ENCODE data around the gene CBX4. TPM values are rescaled to one million over a fixed set of nuclear protein-coding genes. Genes with fewer than 3 reads are reported as not detected.

The CBX4 gene
- total and polyA plus RNA-seq, 2 experiments from 2014 or later = 1.4 to 4.6 TPM

GRCh38 chr17:79813297-79814126 lies 25.7 kb downstream of the CBX4 start:
- ATAC-seq (no peak), DNase-seq (ENCODE audit: low spot score) (no peak)
- no peak overlapping the region for H3K4me3 Mint-ChIP-seq
- H3K9me2 ChIP-seq (ENCODE audit: insufficient read depth) = no peaks in the 10 kb centered on the region
- no peak overlapping the region for H3K27ac Mint-ChIP-seq
- TF ChIP-seq ZNF114 (CRISPR knock-in tag; IDR thresholded peaks at IDR 0.05) (no peak), JUNB (IDR thresholded peaks at IDR 0.05; ENCODE audit: unreplicated experiment) (no peak), POLR2AphosphoS5 (IDR thresholded peaks at IDR 0.05; ENCODE audit: low read depth) (no peak), EZH2phosphoT487 (IDR thresholded peaks at IDR 0.05; ENCODE audit: unreplicated experiment) (no peak), ZNF331 (CRISPR knock-in tag; IDR thresholded peaks at IDR 0.05; ENCODE audit: low read depth) (no peak), REST (IDR thresholded peaks at IDR 0.05; ENCODE audit: unreplicated experiment) (no peak), NANOG (IDR thresholded peaks at IDR 0.05; ENCODE audit: borderline replicate concordance) (no peak), STAT1 (IDR thresholded peaks at IDR 0.05; ENCODE audit: unreplicated experiment) (no peak), EZH2 (IDR thresholded peaks at IDR 0.05; ENCODE audit: low read depth, unreplicated experiment) (no peak), CREB1 (CRISPR knock-in tag; IDR thresholded peaks at IDR 0.05; ENCODE audit: low read depth) (no peak)
- TF ChIP-seq, protein P1, sequence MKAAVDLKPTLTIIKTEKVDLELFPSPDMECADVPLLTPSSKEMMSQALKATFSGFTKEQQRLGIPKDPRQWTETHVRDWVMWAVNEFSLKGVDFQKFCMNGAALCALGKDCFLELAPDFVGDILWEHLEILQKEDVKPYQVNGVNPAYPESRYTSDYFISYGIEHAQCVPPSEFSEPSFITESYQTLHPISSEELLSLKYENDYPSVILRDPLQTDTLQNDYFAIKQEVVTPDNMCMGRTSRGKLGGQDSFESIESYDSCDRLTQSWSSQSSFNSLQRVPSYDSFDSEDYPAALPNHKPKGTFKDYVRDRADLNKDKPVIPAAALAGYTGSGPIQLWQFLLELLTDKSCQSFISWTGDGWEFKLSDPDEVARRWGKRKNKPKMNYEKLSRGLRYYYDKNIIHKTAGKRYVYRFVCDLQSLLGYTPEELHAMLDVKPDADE (IDR thresholded peaks at IDR 0.05) = no peak
- TF ChIP-seq, protein P2, sequence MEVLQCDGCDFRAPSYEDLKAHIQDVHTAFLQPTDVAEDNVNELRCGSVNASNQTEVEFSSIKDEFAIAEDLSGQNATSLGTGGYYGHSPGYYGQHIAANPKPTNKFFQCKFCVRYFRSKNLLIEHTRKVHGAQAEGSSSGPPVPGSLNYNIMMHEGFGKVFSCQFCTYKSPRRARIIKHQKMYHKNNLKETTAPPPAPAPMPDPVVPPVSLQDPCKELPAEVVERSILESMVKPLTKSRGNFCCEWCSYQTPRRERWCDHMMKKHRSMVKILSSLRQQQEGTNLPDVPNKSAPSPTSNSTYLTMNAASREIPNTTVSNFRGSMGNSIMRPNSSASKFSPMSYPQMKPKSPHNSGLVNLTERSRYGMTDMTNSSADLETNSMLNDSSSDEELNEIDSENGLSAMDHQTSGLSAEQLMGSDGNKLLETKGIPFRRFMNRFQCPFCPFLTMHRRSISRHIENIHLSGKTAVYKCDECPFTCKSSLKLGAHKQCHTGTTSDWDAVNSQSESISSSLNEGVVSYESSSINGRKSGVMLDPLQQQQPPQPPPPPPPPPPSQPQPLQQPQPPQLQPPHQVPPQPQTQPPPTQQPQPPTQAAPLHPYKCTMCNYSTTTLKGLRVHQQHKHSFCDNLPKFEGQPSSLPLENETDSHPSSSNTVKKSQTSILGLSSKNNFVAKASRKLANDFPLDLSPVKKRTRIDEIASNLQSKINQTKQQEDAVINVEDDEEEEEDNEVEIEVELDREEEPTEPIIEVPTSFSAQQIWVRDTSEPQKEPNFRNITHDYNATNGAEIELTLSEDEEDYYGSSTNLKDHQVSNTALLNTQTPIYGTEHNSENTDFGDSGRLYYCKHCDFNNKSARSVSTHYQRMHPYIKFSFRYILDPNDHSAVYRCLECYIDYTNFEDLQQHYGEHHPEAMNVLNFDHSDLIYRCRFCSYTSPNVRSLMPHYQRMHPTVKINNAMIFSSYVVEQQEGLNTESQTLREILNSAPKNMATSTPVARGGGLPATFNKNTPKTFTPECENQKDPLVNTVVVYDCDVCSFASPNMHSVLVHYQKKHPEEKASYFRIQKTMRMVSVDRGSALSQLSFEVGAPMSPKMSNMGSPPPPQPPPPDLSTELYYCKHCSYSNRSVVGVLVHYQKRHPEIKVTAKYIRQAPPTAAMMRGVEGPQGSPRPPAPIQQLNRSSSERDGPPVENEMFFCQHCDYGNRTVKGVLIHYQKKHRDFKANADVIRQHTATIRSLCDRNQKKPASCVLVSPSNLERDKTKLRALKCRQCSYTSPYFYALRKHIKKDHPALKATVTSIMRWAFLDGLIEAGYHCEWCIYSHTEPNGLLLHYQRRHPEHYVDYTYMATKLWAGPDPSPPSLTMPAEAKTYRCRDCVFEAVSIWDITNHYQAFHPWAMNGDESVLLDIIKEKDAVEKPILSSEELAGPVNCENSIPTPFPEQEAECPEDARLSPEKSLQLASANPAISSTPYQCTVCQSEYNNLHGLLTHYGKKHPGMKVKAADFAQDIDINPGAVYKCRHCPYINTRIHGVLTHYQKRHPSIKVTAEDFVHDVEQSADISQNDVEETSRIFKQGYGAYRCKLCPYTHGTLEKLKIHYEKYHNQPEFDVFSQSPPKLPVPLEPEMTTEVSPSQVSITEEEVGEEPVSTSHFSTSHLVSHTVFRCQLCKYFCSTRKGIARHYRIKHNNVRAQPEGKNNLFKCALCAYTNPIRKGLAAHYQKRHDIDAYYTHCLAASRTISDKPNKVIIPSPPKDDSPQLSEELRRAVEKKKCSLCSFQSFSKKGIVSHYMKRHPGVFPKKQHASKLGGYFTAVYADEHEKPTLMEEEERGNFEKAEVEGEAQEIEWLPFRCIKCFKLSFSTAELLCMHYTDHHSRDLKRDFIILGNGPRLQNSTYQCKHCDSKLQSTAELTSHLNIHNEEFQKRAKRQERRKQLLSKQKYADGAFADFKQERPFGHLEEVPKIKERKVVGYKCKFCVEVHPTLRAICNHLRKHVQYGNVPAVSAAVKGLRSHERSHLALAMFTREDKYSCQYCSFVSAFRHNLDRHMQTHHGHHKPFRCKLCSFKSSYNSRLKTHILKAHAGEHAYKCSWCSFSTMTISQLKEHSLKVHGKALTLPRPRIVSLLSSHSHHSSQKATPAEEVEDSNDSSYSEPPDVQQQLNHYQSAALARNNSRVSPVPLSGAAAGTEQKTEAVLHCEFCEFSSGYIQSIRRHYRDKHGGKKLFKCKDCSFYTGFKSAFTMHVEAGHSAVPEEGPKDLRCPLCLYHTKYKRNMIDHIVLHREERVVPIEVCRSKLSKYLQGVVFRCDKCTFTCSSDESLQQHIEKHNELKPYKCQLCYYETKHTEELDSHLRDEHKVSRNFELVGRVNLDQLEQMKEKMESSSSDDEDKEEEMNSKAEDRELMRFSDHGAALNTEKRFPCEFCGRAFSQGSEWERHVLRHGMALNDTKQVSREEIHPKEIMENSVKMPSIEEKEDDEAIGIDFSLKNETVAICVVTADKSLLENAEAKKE (CRISPR knock-in tag; IDR thresholded peaks at IDR 0.05) = no peak
- TF ChIP-seq, protein P3, sequence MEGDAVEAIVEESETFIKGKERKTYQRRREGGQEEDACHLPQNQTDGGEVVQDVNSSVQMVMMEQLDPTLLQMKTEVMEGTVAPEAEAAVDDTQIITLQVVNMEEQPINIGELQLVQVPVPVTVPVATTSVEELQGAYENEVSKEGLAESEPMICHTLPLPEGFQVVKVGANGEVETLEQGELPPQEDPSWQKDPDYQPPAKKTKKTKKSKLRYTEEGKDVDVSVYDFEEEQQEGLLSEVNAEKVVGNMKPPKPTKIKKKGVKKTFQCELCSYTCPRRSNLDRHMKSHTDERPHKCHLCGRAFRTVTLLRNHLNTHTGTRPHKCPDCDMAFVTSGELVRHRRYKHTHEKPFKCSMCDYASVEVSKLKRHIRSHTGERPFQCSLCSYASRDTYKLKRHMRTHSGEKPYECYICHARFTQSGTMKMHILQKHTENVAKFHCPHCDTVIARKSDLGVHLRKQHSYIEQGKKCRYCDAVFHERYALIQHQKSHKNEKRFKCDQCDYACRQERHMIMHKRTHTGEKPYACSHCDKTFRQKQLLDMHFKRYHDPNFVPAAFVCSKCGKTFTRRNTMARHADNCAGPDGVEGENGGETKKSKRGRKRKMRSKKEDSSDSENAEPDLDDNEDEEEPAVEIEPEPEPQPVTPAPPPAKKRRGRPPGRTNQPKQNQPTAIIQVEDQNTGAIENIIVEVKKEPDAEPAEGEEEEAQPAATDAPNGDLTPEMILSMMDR (conservative IDR thresholded peaks at IDR 0.05; ENCODE audit: low read depth in 2 of 2) = no peak
- peak overlapping the region; percentile 34; the same call in 1 of the 2 replicates for H3K4me3 ChIP-seq
- H3K36me3 ChIP-seq (ENCODE audit: insufficient read depth) = no peaks in the 10 kb centered on the region
- H3K4me2 ChIP-seq = 0 out of 2 replicates have a peak overlapping the region, but pooled peaks have one; percentile 62
- H3K27me3 ChIP-seq (ENCODE audit: insufficient read depth) = peaks cover 94% of the 10 kb centered on the region
- no peak overlapping the region for H3K27ac ChIP-seq (ENCODE audit: low read depth)
- H4K20me1 ChIP-seq (replicated peaks; ENCODE audit: insufficient read depth) = peaks cover 9% of the 10 kb centered on the region; the same call in 1 of the 2 replicates
- peaks cover 29% of the 10 kb centered on the region for H3K4me1 Mint-ChIP-seq
- H3K79me2 ChIP-seq (replicated peaks; ENCODE audit: insufficient read depth) = no peaks in the 10 kb centered on the region
- H3F3A ChIP-seq (replicated peaks; ENCODE audit: low read depth) = peaks cover 32% of the 10 kb centered on the region
- H3K4me1 ChIP-seq (ENCODE audit: insufficient read depth) = peaks cover 29% of the 10 kb centered on the region
- H2AFZ ChIP-seq = no peak overlapping the region
- peaks cover 90% of the 10 kb centered on the region for H3K27me3 Mint-ChIP-seq (ENCODE audit: insufficient read depth, low read depth, poor library complexity)
- H3K36me3 Mint-ChIP-seq (ENCODE audit: low read depth) = peaks cover 4% of the 10 kb centered on the region; the same call in 1 of the 3 replicates
- peaks cover 6% of the 10 kb centered on the region; the same call in 1 of the 3 replicates for H3K9me3 Mint-ChIP-seq

All from GM23338 (cell line).